Left forelimb (tissue), 1 donor: ENCODE measurements around the gene CDH16.
A peak's percentile ranks its signal among the peaks of the same experiment; 100 is the strongest.
"Not testable (repeated sequence)": the region's sequence is repeated elsewhere in the genome, so short reads cannot be mapped to it uniquely, and the experiment has no call there.

Source experiments
- DNase-seq: peaks from one replicate; pipeline ENCODE4 v3.0.0-alpha.2; 2018; ENCODE audit warnings: low spot score

CDH16 gene

DNA sequence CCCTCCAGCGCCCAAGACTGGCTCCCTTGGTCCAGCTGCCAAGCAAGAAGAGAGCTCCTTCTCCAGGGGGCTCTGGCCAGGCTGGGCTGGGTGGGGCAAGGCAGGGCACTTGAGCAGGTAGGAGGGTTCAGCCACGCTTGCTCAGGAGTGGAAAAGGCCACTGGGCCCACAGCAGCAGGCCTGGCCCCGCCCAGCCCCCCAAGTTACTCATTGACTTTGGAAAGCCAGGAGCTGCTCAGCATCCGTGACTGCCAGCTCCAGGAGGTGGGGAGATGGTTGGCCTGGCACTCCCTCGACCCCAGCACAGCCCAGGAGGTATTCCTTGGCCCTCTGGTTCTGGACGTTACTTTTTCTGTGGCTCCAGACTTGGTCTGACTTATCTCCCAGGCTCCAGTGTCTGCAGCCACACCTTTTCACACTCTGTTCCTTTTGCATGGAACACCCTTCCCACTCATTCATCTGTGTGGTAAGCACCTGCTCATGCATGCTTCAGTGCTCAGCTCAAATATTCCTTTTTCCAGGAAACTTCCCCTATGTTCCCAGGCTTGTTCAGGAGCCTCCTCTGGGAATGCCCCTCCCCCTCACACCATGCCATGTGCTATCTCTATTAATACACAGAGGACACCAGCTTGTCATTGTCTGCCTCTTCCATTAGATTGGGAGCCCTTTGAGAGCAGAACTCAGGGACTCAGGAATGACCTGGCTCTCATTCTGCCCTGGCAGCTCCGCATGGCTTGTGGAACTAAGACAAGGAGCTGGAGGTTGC, at the start of gene CDH16:
CDH16 (minus strand) TSS at position 83 of the 766 bp plus-strand sequence. CDS start 820 bp downstream, outside the sequence.
- no peak for DNase-seq

DNA sequence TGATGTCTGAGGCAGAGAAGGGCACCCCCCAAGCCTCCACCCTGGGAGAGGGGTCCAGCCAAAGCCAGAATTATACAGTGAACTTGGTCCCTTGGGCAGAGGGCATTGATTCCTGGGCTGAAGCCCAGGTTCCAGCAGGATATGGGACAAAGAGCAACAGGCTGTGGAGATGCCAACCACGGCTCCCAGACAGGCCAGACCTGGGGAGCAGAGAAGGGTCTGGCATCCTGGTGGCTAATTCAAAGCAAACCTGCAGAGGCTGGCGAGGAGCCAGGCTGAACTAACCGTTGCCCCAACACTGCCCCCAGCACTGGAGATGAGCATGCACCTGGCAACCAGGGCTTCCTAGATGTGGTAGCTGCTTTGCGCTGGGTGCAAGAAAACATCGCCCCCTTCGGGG, 45.4 kb upstream of the CDH16 start:
- DNase-seq: no peak

- no peak for DNase-seq
Observed at GRCh38 chr16:66961914-66962313, 43.2 kb upstream of the CDH16 start.

DNA sequence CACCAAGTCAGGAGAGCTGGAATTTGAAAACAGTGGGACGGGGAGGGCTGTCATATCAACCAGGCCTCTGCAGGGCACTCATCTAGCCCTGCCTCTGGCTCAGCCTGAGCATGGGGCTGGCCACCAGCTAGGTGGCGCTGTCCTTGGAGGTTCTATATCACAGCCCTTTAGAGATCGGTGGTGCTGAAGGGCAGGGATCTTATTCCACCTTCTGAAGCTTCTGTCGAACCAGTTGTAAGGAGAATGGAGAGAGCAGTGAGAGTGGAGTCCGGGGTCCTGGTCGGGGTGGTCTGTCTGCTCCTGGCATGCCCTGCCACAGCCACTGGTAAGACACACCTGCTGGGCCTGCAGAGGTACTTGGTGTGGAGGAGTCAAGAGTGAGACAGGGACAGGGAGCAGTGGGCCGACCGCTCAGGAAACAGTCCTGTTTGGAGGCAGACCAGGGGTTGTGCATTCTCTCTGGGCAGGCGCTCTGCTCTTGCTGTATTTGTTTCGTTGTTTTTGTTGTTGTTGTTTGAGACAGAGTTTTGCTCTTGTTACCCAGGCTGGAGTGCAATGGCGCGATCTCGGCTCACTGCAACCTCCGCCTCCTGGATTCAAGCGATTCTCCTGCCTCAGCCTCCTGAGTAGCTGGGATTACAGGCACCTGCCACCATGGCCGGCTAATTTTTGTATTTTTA, 42.5 kb upstream of the CDH16 start, which contains the start of gene CES3:
CES3 (plus strand) TSS at position 202 of the 680 bp plus-strand sequence; CDS start at position 244, 42 bp downstream.
- no peak for DNase-seq

GRCh38 chr16:66960270-66960669, 41.6 kb upstream of the CDH16 start:
- DNase-seq: no peak

DNA sequence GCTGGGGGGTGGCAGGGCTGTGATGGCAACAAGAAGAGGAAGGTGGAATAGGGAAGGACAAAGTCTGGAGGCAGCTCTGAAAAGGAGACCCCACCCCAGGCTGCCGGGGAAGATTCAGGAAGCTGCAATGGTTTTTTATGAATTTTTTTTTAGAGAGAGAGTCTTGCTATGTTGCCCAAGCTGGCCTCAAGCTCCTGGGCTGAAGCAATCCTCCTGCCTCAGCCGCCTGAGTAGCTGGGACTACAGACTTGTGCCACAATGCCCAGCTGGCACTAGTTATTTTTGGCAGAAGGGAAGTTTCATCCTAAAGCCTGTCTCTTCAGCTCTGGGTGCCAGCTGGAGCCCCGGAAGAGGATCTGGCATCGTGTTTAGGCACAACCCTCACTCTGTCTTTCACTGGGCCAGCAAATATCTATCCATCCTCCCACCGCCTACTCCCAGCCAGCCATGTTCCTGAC, 41.0 kb upstream of the CDH16 start:
- no peak for DNase-seq

GRCh38 chr16:66958857-66959703, 40.4 kb upstream of the CDH16 start:
- DNase-seq: no peak

GRCh38 chr16:66956154-66956457, 37.4 kb upstream of the CDH16 start:
- not testable (repeated sequence) for DNase-seq

- DNase-seq: not testable (repeated sequence)
Observed at GRCh38 chr16:66955363-66956153, 36.9 kb upstream of the CDH16 start.

DNA sequence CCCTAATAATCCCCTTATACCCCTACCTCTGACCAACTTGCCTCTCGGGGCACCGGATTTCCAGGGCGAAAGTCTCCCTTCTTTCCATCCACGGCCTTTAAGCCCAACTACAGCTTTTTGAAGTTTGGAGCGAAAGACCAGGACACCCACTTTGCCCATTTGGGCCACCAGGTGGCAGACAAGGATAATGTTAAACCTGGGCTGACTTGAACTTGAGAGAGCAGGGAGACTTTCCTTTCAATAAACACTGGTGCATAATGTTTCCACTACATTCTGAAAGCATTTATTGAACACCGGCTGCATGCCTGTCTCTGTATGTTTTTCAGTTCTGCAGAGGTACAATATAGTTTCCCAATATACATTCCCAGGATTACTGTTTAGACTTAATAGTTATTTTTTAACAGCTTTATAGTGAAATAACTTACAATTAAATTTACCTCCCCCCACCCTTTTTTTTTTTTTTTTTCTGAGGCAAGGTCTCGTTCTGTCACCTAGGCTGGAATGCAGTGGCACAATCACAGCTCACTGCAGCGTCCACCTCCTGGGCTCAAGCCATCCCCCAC, 35.5 kb upstream of the CDH16 start:
- DNase-seq: peak; percentile 81

DNA sequence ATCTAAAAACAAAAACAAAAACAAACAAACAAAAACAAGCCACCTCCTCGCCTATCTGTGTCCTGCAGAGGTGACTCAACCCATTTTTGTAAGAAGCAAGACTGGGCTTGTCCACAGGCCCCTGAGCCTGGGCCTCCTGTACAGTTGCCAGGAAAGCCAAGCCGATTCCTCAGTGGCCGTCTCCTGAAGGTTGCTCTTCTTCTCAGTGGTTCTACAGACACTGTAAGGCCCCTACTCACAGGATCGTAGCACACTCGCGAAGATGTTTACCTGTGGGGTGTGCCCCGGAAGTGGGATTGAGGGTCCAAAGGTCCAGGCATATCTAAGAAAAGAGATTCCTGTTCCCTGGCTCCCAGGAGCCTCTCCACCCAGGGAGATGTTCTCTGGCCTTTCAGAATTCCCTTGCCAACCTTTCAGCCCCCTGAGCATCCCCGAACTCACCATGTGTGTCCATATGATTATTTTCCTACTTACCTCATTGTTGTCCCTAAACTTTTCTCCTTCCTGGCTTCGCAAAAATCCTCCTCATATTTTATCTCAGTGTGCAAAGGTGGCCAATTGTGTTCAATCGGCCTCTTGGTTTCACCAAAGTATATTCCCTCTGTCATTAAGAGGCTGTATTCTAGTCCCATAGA, 34.9 kb upstream of the CDH16 start:
- no peak for DNase-seq

DNA sequence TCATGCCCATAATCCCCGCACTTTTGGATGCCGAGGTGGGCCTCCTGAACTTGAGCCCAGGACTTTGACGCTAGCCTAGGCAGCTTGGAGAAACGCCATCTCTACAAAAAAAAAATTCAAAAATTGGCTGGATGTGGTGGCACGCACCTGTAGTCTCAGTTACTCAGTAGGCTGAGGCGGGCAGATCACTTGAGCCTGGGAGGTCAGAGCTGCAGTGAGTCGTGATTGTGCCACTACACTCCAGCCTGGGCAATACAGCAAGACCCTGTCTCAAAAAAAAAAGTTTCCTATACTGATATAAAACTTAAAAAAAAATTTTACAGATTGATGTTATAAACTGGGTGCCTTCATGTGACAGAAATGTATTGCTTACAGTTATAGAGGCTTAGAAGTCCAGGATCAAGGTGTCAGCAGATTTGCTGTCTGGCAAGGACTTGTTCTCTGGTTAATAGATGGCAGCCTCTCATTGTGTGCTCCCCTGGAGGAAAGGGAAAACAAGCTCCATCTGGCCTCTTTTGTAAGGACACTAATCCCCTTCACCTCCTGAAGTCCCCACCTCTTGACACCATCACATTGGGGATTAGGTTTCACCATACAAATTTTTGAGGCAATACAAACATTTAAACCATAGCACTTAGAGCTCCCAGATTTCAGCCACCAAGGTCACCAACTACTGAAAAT, 33.9 kb upstream of the CDH16 start:
- DNase-seq: no peak

DNA sequence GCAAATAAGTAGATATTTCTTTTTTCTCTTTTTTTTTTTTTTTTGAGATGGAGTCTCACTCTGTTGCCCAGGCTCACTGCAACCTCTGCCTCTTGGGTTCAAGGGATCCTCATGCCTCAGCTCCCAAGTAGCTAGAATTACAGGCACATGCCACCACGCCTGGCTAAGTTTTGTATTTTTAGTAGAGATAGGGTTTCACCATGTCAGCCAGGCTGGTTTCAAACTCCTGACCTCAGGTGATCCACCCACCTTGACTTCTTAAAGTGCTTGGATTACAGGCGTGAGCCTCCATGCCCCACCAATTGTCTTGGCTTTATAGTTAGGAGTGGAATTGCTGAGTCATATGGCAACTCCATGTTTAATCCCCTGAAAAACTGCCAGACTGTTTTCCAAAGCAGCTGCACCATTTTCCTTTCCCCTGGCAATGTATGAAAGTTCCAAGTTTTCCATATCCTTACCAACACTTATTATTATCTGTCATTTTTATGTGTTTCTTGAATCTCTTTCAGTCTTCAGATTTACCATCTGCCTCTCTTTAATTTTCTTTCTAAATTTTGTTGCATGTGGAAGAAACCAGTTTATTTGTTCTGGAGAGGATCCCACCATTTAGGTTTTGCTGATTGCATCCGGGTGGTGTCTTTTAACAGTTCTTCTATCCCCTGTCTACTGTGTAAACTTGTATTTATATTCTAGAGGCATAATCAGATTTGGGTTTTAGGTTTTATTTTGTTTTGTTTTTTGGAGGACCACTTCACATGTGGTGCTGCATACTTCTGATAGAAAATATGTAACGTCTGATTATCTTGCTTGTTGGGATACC, 32.5 kb upstream of the CDH16 start:
- no peak for DNase-seq

DNA sequence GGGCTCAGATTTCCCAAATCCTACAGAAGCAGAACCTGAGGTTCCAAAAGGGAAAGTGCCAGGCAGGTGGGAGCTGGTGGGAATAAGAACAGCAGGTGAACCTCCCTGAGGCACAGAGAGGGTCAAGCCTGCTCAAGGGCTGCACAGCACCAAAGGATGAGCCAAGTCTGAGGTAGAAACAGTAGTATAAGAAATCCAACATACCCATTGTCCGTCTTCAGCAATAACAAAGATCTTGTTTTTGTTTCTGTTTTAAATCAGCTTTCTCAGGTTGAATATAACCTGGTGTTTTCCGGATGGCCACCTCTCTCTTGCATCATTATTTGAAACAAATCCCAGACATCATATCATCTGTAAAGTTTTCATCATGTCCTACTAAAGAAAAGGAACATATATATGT, 31.8 kb upstream of the CDH16 start:
- DNase-seq: no peak

DNA sequence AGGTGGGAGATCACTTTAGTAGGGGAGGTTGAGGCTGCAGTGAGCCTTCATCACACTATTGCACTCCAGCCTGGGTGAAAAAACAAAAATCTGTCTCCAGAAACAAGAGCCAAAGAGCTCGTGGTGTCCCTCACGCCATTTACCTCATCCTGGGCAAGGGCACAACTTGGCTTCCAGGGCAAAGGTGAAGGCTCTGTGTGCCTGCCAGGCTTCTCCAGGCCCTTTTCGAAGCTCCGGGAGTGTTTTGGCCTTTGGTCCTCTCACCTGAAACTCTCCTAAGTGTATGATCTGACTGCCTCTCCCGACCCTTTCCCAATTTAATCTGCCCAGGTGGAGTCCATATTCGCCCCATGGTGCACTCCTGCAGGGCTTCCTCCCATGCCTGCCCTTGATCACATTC, 30.8 kb upstream of the CDH16 start:
- DNase-seq: no peak

DNA sequence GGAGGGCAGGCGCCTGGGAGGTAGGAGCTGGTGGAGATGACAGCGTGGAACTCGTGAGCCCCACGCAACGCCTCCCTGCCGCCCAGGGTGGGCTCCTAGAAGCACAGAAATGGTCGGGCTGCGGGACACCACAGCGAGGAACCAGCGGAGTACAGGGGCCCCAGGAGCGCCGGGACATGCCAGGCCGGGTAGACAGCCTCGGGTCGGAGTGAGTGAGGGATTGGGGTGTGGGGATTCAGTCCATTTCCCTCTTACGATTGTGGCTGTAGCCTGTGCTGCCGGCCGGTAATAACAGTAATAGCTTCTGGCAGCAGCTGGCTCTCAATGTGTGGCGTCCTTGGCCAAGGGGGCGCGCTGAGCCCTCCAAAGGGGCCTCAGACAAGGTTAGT, 30.1 kb upstream of the CDH16 start:
- no peak for DNase-seq

DNA sequence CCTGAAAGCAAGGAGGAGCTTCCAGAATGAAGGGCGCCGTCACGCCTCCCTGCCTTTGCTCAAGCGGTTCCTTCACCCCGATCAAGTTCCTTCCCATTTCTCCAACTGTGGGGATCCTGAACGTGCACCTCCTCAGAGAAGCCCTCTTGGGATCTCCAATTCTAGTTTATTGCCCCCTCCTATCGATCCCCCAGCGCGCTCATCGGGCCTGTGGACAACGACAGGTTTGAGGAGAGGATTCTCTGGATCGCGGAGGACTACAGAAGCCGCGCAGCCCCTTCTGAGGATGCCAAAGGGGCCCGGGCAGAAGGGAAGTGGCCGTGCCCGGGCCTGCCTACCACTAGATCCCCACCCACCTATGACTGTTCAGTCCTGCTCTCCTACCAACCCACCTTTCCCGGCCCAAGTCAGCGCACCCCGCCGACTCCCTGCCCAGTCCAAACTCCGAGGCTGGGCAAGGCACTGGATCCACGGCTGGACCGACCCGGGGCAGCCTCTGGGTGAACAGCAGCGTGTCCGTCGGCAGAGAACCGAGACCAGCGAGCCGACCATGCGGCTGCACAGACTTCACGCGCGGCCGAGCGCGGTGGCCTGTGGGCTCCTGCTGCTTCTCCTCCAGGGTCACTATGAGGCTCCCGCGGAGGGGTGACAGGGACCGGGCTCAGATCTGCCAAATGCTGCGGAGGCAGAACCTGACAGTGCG, 29.6 kb upstream of the CDH16 start:
- no peak for DNase-seq

DNA sequence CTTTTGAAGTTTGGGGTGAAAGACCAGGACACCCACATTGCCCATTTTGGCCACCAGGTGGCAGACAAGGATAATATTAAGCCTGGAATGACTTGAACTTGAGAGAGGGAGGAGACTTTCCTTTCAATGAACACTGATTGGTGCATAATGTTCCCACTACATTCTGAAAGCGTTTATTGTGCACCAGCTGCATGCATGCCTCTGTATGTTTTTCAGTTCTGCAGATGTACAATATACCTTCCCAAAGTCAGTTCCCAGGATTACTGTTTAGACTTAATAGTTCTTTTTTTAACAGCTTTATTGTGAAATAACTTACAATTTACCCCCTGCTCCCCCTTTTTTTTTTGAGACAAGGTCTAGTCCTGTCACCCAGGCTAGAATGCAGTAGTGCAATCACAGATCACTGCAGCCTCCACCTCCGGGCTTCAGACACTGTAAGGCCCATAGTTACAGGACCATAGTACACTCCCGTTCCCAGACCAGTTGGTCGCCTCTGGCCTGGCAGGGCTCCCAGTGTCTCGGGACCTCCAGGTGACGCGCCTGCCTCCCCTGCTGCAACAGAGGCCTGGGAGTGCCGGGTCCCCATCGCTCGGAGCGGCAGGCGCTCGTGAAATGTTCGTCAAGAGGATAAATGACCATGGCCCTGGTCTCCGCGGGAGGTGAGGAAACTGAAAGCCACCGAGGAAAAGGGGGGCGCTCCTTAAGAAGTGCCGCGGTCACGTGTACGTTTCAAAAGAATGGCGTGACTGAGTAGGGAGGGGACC, 28.8 kb upstream of the CDH16 start:
- peak; percentile 82 for DNase-seq
